HG02798 (cell line): ENCODE data around the gene GPR21.

Experiments used
- ATAC-seq: cut with Tn5 transposase; IDR thresholded peaks from one replicate; pipeline ENCODE4 v1.9.1; 2021; ENCODE audit warnings: mild to moderate bottlenecking; ENCODE audit not compliant: unreplicated experiment, poor library complexity

GPR21 gene

GRCh38 chr9:123033352-123033751, at the start of gene GPR21:
GPR21 (plus strand) TSS chr9:123033667; CDS start chr9:123034567, 900 bp downstream.
- ATAC-seq, result no peak

- no peak for ATAC-seq
These were observed 47.5 kb upstream of the GPR21 start for GRCh38 chr9:122986010-122986409.

- ATAC-seq, result no peak
These were observed 45.3 kb upstream of the GPR21 start for GRCh38 chr9:122988141-122988540.

- peak; percentile 90 for ATAC-seq
These were observed 44.4 kb upstream of the GPR21 start for GRCh38 chr9:122988920-122989621.

- no peak for ATAC-seq
These were observed 42.1 kb upstream of the GPR21 start for GRCh38 chr9:122991370-122991830.

GRCh38 chr9:122996586-122996985, 36.9 kb upstream of the GPR21 start:
- no peak for ATAC-seq

- no peak for ATAC-seq
These were observed 35.0 kb upstream of the GPR21 start for GRCh38 chr9:122998448-122998847.

GRCh38 chr9:123000371-123001068, 32.9 kb upstream of the GPR21 start:
- no peak for ATAC-seq

- ATAC-seq, result no peak
These were observed 30.7 kb upstream of the GPR21 start for GRCh38 chr9:123002754-123003153.

- ATAC-seq, result no peak
These were observed 30.0 kb upstream of the GPR21 start for GRCh38 chr9:123003466-123003865.

- no peak for ATAC-seq
These were observed 27.5 kb upstream of the GPR21 start for GRCh38 chr9:123005964-123006363.

- ATAC-seq, result no peak
These were observed 26.2 kb upstream of the GPR21 start for GRCh38 chr9:123007269-123007668.

GRCh38 chr9:123008909-123009308, 24.6 kb upstream of the GPR21 start:
- ATAC-seq, result no peak

- ATAC-seq, result no peak
These were observed 22.1 kb upstream of the GPR21 start for GRCh38 chr9:123011380-123011779.

GRCh38 chr9:123011878-123012528, 21.5 kb upstream of the GPR21 start:
- no peak for ATAC-seq

GRCh38 chr9:123016631-123017030, 16.8 kb upstream of the GPR21 start:
- no peak for ATAC-seq

GRCh38 chr9:123020796-123021195, 12.7 kb upstream of the GPR21 start:
- no peak for ATAC-seq

GRCh38 chr9:123026425-123026824, 7.0 kb upstream of the GPR21 start:
- ATAC-seq, result no peak

- ATAC-seq, result no peak
These were observed 6.0 kb upstream of the GPR21 start for GRCh38 chr9:123027517-123027916.

- no peak for ATAC-seq
These were observed 5.3 kb upstream of the GPR21 start for GRCh38 chr9:123028136-123028535.

- no peak for ATAC-seq
These were observed 4.5 kb upstream of the GPR21 start for GRCh38 chr9:123028973-123029372.
